K562 (cell line): Measurements from ENCODE around the gene ADPRH.

Experiments
- NFIC ChIP-seq: fragments of 450-650 bp; IDR thresholded peaks from 2 replicates; pipeline ENCODE4 v1.6.1; 2017; ENCODE audit warnings: mild to moderate bottlenecking, inconsistent platforms
- ZNF407 ChIP-seq: fragments of 450-650 bp; IDR thresholded peaks from 2 replicates; pipeline ENCODE4 v1.6.1; 2016; ENCODE audit warnings: low read depth

GRCh38 chr3:119550192-119550910, 28.9 kb upstream of the ADPRH start:
- TF ChIP-seq ZNF407: no peak
- TF ChIP-seq NFIC: no peak
